Measurements from ENCODE around the gene ADAM15.

GRCh38 chr1:155062151-155062686 is 11.1 kb downstream of the ADAM15 start:
- TF ChIP-seq CTCF (tag by site-specific recombination; IDR thresholded peaks at IDR 0.05): no peak
- no peak for TF ChIP-seq SP2 (tag by site-specific recombination; IDR thresholded peaks at IDR 0.05)
- no peak for TF ChIP-seq REST (tag by site-specific recombination; IDR thresholded peaks at IDR 0.05)
- TF ChIP-seq ZBTB49 (tag by site-specific recombination; IDR thresholded peaks at IDR 0.05; ENCODE audit: low read depth): no peak
- TF ChIP-seq ZNF660 (tag by site-specific recombination; IDR thresholded peaks at IDR 0.05): no peak
- TF ChIP-seq MYNN (tag by site-specific recombination; IDR thresholded peaks at IDR 0.05; ENCODE audit: borderline replicate concordance): no peak
- no peak for TF ChIP-seq PRDM6 (tag by site-specific recombination; IDR thresholded peaks at IDR 0.05)
- no peak for TF ChIP-seq ZNF26 (tag by site-specific recombination; IDR thresholded peaks at IDR 0.05)
- no peak for TF ChIP-seq ZNF664 (tag by site-specific recombination; IDR thresholded peaks at IDR 0.05)
- TF ChIP-seq GLI4 (tag by site-specific recombination; IDR thresholded peaks at IDR 0.05): no peak

Measured in HEK293 (cell line).